HAP-1 (cell line): Measurements from ENCODE around the gene TMEM132E.
A peak's percentile ranks its signal among the peaks of the same experiment; 100 is the strongest.

ENCODE experiments used
- DNase-seq, 2 experiments: peaks; one replicate each; pipeline ENCODE4 v3.0.0-alpha.2; 2016 to 2020; ENCODE audit warnings: low spot score in 2 of 2
- H3K27me3 ChIP-seq: fragments of 250-450 bp; sonication (Bioruptor Pico); 2 replicates; pipeline ENCODE4 v1.5.1; 2020; ENCODE audit warnings: low read depth, mild to moderate bottlenecking, moderate library complexity
- H3K36me3 ChIP-seq: fragments of 250-450 bp; sonication (Bioruptor Pico); replicated peaks from 2 replicates; pipeline ENCODE4 v1.5.1; 2020; ENCODE audit warnings: mild to moderate bottlenecking
- H3K4me1 ChIP-seq: fragments of 250-450 bp; sonication (Bioruptor Pico); 2 replicates; pipeline ENCODE4 v1.5.1; 2020; ENCODE audit warnings: mild to moderate bottlenecking
- H3K4me3 ChIP-seq: fragments of 250-450 bp; sonication (Bioruptor Pico); 2 replicates; pipeline ENCODE4 v1.5.1; 2020; ENCODE audit warnings: mild to moderate bottlenecking, moderate library complexity
- H3K9me3 ChIP-seq: fragments of 250-450 bp; sonication (Bioruptor Pico); 2 replicates; pipeline ENCODE4 v1.5.1; 2020; ENCODE audit warnings: mild to moderate bottlenecking, moderate library complexity
- in situ Hi-C: fragments of 300-500 bp; cut with MboI; formaldehyde crosslinking; loops from 3 replicates; pipeline ENCODE4 v1.14.3; 2020; ENCODE audit warnings: low sequenced_read_pairs, inconsistent platforms, mixed read lengths

Gene TMEM132E

GRCh38 chr17:34637548-34638525 is 58.5 kb downstream of the TMEM132E start:
- H3K4me3 ChIP-seq, result no peak overlapping the region
- no peaks in the 10 kb centered on the region for H3K36me3 ChIP-seq
- peaks cover 5% of the 10 kb centered on the region; the same call in 1 of the 2 replicates for H3K27me3 ChIP-seq
- in situ Hi-C loops, result no loop called here
- peak; percentile 65 to 89 for DNase-seq
- H3K4me1 ChIP-seq, result no peaks in the 10 kb centered on the region
- H3K9me3 ChIP-seq, result no peaks in the 10 kb centered on the region

- H3K9me3 ChIP-seq, result no peaks in the 10 kb centered on the region
- in situ Hi-C loops, result no loop called here
- no peak overlapping the region for H3K4me3 ChIP-seq
- H3K4me1 ChIP-seq, result no peaks in the 10 kb centered on the region
- peaks cover 5% of the 10 kb centered on the region; the same call in 1 of the 2 replicates for H3K27me3 ChIP-seq
- no peaks in the 10 kb centered on the region for H3K36me3 ChIP-seq
- no peak for DNase-seq
Observed at GRCh38 chr17:34638526-34639260, 59.3 kb downstream of the TMEM132E start.

GRCh38 chr17:34639706-34640425 is 60.5 kb downstream of the TMEM132E start:
- in situ Hi-C loops, result no loop called here
- no peak for DNase-seq
- no peaks in the 10 kb centered on the region for H3K4me1 ChIP-seq
- H3K27me3 ChIP-seq, result peaks cover 5% of the 10 kb centered on the region; the same call in 1 of the 2 replicates
- no peak overlapping the region for H3K4me3 ChIP-seq
- no peaks in the 10 kb centered on the region for H3K36me3 ChIP-seq
- no peaks in the 10 kb centered on the region for H3K9me3 ChIP-seq

GRCh38 chr17:34641368-34641767 is 62.0 kb downstream of the TMEM132E start:
- in situ Hi-C loops, result no loop called here
- DNase-seq, result no peak
- no peaks in the 10 kb centered on the region for H3K9me3 ChIP-seq
- peaks cover 5% of the 10 kb centered on the region; the same call in 1 of the 2 replicates for H3K27me3 ChIP-seq
- H3K4me3 ChIP-seq, result no peak overlapping the region
- no peaks in the 10 kb centered on the region for H3K36me3 ChIP-seq
- no peaks in the 10 kb centered on the region for H3K4me1 ChIP-seq

GRCh38 chr17:34644941-34645550 is 65.7 kb downstream of the TMEM132E start:
- H3K27me3 ChIP-seq, result peaks cover 5% of the 10 kb centered on the region; the same call in 1 of the 2 replicates
- no peaks in the 10 kb centered on the region for H3K36me3 ChIP-seq
- no peak for DNase-seq
- no peaks in the 10 kb centered on the region for H3K4me1 ChIP-seq
- no peaks in the 10 kb centered on the region for H3K9me3 ChIP-seq
- in situ Hi-C loops, result no loop called here
- no peak overlapping the region for H3K4me3 ChIP-seq

- DNase-seq, result no peak
- Histone ChIP-seq H3K9me3 (no peaks in the 10 kb centered on the region), H3K4me3 (no peak overlapping the region), H3K27me3 (peaks cover 5% of the 10 kb centered on the region; the same call in 1 of the 2 replicates), H3K36me3 (no peaks in the 10 kb centered on the region), H3K4me1 (no peaks in the 10 kb centered on the region)
- in situ Hi-C loops, result no loop called here
Observed at GRCh38 chr17:34645594-34645993, 66.2 kb downstream of the TMEM132E start.

GRCh38 chr17:34647511-34647910 is 68.1 kb downstream of the TMEM132E start:
- in situ Hi-C loops, result no loop called here
- DNase-seq, result no peak
- no peaks in the 10 kb centered on the region for H3K4me1 ChIP-seq
- H3K27me3 ChIP-seq, result peaks cover 3% of the 10 kb centered on the region; the same call in 1 of the 2 replicates
- no peaks in the 10 kb centered on the region for H3K36me3 ChIP-seq
- no peak overlapping the region for H3K4me3 ChIP-seq
- H3K9me3 ChIP-seq, result no peaks in the 10 kb centered on the region

GRCh38 chr17:34650051-34650750 is 70.8 kb downstream of the TMEM132E start:
- in situ Hi-C loops, result no loop called here
- no peaks in the 10 kb centered on the region for H3K9me3 ChIP-seq
- H3K36me3 ChIP-seq, result no peaks in the 10 kb centered on the region
- DNase-seq, result no peak
- no peaks in the 10 kb centered on the region for H3K4me1 ChIP-seq
- H3K27me3 ChIP-seq, result 0 out of 2 replicates have a peak, but pooled peaks cover 3% of the 10 kb centered on the region
- no peak overlapping the region for H3K4me3 ChIP-seq

- no peak overlapping the region for H3K4me3 ChIP-seq
- no peaks in the 10 kb centered on the region for H3K36me3 ChIP-seq
- in situ Hi-C loops, result no loop called here
- H3K4me1 ChIP-seq, result no peaks in the 10 kb centered on the region
- H3K27me3 ChIP-seq, result 0 out of 2 replicates have a peak, but pooled peaks cover 3% of the 10 kb centered on the region
- H3K9me3 ChIP-seq, result no peaks in the 10 kb centered on the region
- no peak for DNase-seq
Observed at GRCh38 chr17:34651402-34651811, 72.0 kb downstream of the TMEM132E start.

GRCh38 chr17:34652021-34652555 is 72.7 kb downstream of the TMEM132E start:
- H3K4me3 ChIP-seq, result no peak overlapping the region
- in situ Hi-C loops, result no loop called here
- H3K36me3 ChIP-seq, result no peaks in the 10 kb centered on the region
- H3K27me3 ChIP-seq, result 0 out of 2 replicates have a peak, but pooled peaks cover 3% of the 10 kb centered on the region
- no peaks in the 10 kb centered on the region for H3K9me3 ChIP-seq
- no peak for DNase-seq
- no peaks in the 10 kb centered on the region for H3K4me1 ChIP-seq

- in situ Hi-C loops, result no loop called here
- Histone ChIP-seq H3K4me1 (no peaks in the 10 kb centered on the region), H3K36me3 (no peaks in the 10 kb centered on the region), H3K27me3 (0 out of 2 replicates have a peak, but pooled peaks cover 3% of the 10 kb centered on the region), H3K9me3 (no peaks in the 10 kb centered on the region), H3K4me3 (no peak overlapping the region)
- DNase-seq, result no peak
Observed at GRCh38 chr17:34653511-34653910, 74.1 kb downstream of the TMEM132E start.

- DNase-seq, result no peak
- Histone ChIP-seq H3K36me3 (no peaks in the 10 kb centered on the region), H3K4me3 (no peak overlapping the region), H3K4me1 (no peaks in the 10 kb centered on the region), H3K9me3 (no peaks in the 10 kb centered on the region), H3K27me3 (0 out of 2 replicates have a peak, but pooled peaks cover 3% of the 10 kb centered on the region)
- in situ Hi-C loops, result no loop called here
Observed at GRCh38 chr17:34654276-34654880, 75.0 kb downstream of the TMEM132E start.
